H9 (cell line): ENCODE measurements around the gene ATP4A. TPM values are rescaled to one million over a fixed set of nuclear protein-coding genes. Genes with fewer than 3 reads are reported as not detected.
"Not testable (repeated sequence)": the region's sequence is repeated elsewhere in the genome, so short reads cannot be mapped to it uniquely, and the experiment has no call there.

Experiments
- DNase-seq: peaks from one replicate; pipeline ENCODE4 v3.0.0-alpha.2; 2017
- H2AFZ ChIP-seq: one replicate; pipeline ENCODE4 v1.6.1; 2013; ENCODE audit warnings: mild to moderate bottlenecking, low read length, control low read depth, moderate library complexity
- H2AK5ac ChIP-seq: 2 replicates; pipeline ENCODE4 v1.6.1; 2013; ENCODE audit warnings: low read length, control low read depth, mixed read lengths; ENCODE audit not compliant: insufficient read length
- H2BK120ac ChIP-seq: one replicate; pipeline ENCODE4 v1.6.1; 2013; ENCODE audit warnings: low read depth, mild to moderate bottlenecking, low read length, control low read depth, inconsistent platforms; ENCODE audit not compliant: poor library complexity, severe bottlenecking
- H2BK12ac ChIP-seq: 2 replicates; pipeline ENCODE4 v1.6.1; 2013; ENCODE audit warnings: low read length, control low read depth, mixed read lengths, low read depth; ENCODE audit not compliant: insufficient read length
- H2BK15ac ChIP-seq: 2 replicates; pipeline ENCODE4 v1.6.1; 2013; ENCODE audit warnings: low read depth, low read length, control low read depth
- H2BK20ac ChIP-seq: one replicate; pipeline ENCODE4 v1.6.1; 2013; ENCODE audit warnings: low read depth, mild to moderate bottlenecking, low read length, control low read depth, inconsistent platforms; ENCODE audit not compliant: poor library complexity, severe bottlenecking
- H2BK5ac ChIP-seq: 2 replicates; pipeline ENCODE4 v1.6.1; 2013; ENCODE audit warnings: low read length, control low read depth, mixed read lengths; ENCODE audit not compliant: insufficient read length
- H3K14ac ChIP-seq: 2 replicates; pipeline ENCODE4 v1.6.1; 2013; ENCODE audit warnings: low read length, control low read depth; ENCODE audit not compliant: insufficient read depth
- H3K18ac ChIP-seq: 2 replicates; pipeline ENCODE4 v1.6.1; 2013; ENCODE audit warnings: low read depth, mild to moderate bottlenecking, mixed read lengths, low read length, control low read depth; ENCODE audit not compliant: insufficient read length
- H3K23ac ChIP-seq: 2 replicates; pipeline ENCODE4 v1.6.1; 2013; ENCODE audit warnings: low read length, control low read depth, mixed read lengths, low read depth; ENCODE audit not compliant: insufficient read length
- H3K23me2 ChIP-seq: 2 replicates; pipeline ENCODE4 v1.6.1; 2013; ENCODE audit warnings: low read depth, mild to moderate bottlenecking, mixed read lengths, low read length, control low read depth; ENCODE audit not compliant: insufficient read length, poor library complexity, severe bottlenecking
- H3K27ac ChIP-seq: 2 replicates; pipeline ENCODE4 v1.5.1; 2013; ENCODE audit warnings: low read length, control low read depth, mixed read lengths, low read depth; ENCODE audit not compliant: insufficient read length
- H3K27me3 ChIP-seq: 2 replicates; pipeline ENCODE4 v1.6.1; 2013; ENCODE audit warnings: low read length, control low read depth, inconsistent platforms; ENCODE audit not compliant: insufficient read depth
- H3K4ac ChIP-seq: 2 replicates; pipeline ENCODE4 v1.6.1; 2013; ENCODE audit warnings: low read depth, mild to moderate bottlenecking, control low read depth, inconsistent platforms, low read length, moderate library complexity
- H3K4me1 ChIP-seq: 2 replicates; pipeline ENCODE4 v1.6.1; 2013; ENCODE audit warnings: low read length, control low read depth, inconsistent platforms; ENCODE audit not compliant: insufficient read depth
- H3K4me2 ChIP-seq: 2 replicates; pipeline ENCODE4 v1.6.1; 2013; ENCODE audit warnings: low read length, control low read depth, mixed read lengths; ENCODE audit not compliant: insufficient read length, insufficient read depth
- H3K56ac ChIP-seq: 2 replicates; pipeline ENCODE4 v1.6.1; 2013; ENCODE audit warnings: low read depth, mild to moderate bottlenecking, mixed read lengths, low read length, control low read depth; ENCODE audit not compliant: insufficient read length
- H3K79me1 ChIP-seq: 2 replicates; pipeline ENCODE4 v1.6.1; 2013; ENCODE audit warnings: low read depth, mild to moderate bottlenecking, moderate library complexity, low read length, control low read depth, inconsistent platforms; ENCODE audit not compliant: insufficient read depth, poor library complexity, severe bottlenecking
- H3K79me2 ChIP-seq: 2 replicates; pipeline ENCODE4 v1.6.1; 2013; ENCODE audit warnings: low read length, control low read depth, inconsistent platforms; ENCODE audit not compliant: insufficient read depth
- H3K9ac ChIP-seq: 2 replicates; pipeline ENCODE4 v1.6.1; 2013; ENCODE audit warnings: low read length, control low read depth, mixed read lengths; ENCODE audit not compliant: insufficient read length; ENCODE audit errors: extremely low read depth
- H3K9me3 ChIP-seq: one replicate; pipeline ENCODE4 v1.6.1; 2013; ENCODE audit warnings: low read depth, low read length, inconsistent platforms; ENCODE audit not compliant: control insufficient read depth
- H3T11ph ChIP-seq: one replicate; pipeline ENCODE4 v1.6.1; 2013; ENCODE audit warnings: mild to moderate bottlenecking, low read length, control low read depth, inconsistent platforms
- H4K20me1 ChIP-seq: one replicate; pipeline ENCODE4 v1.6.1; 2013; ENCODE audit not compliant: control insufficient read depth, insufficient read length, insufficient read depth
- H4K5ac ChIP-seq: 2 replicates; pipeline ENCODE4 v1.6.1; 2013; ENCODE audit warnings: low read depth, mild to moderate bottlenecking, mixed read lengths, low read length, control low read depth; ENCODE audit not compliant: insufficient read length
- H4K8ac ChIP-seq: replicated peaks from 2 replicates; pipeline ENCODE4 v1.6.1; 2013; ENCODE audit warnings: low read length, control low read depth, mixed read lengths, low read depth; ENCODE audit not compliant: insufficient read length
- H4K91ac ChIP-seq: 2 replicates; pipeline ENCODE4 v1.6.1; 2013; ENCODE audit warnings: low read depth, mild to moderate bottlenecking, moderate library complexity, mixed read lengths, low read length, control low read depth; ENCODE audit not compliant: insufficient read length
- H3K27ac Mint-ChIP-seq, 3 experiments: 2 replicates in 2 of 3; 3 replicates in 1 of 3; pipeline ENCODE4 v1.8.0; 2020 to 2021; ENCODE audit warnings: mixed read lengths in 3 of 3, mild to moderate bottlenecking in 1 of 3, moderate library complexity in 1 of 3
- H3K27me3 Mint-ChIP-seq: 2 replicates; pipeline ENCODE4 v1.8.0; 2021; ENCODE audit warnings: low read depth, mild to moderate bottlenecking, moderate library complexity, mixed read lengths
- H3K36me3 Mint-ChIP-seq, 3 experiments: 2 replicates in 2 of 3; 3 replicates in 1 of 3; pipeline ENCODE4 v1.8.0; 2020 to 2021; ENCODE audit warnings: low read depth in 3 of 3, mixed read lengths in 3 of 3; ENCODE audit not compliant: insufficient read depth in 1 of 3
- H3K4me1 Mint-ChIP-seq, 2 experiments: 2 replicates each; pipeline ENCODE4 v1.8.0; 2020; ENCODE audit warnings: mixed read lengths in 2 of 2
- H3K4me3 Mint-ChIP-seq, 2 experiments: 2 replicates in 1 of 2; 3 replicates in 1 of 2; pipeline ENCODE4 v1.8.0; 2020 to 2021; ENCODE audit warnings: mild to moderate bottlenecking in 2 of 2, mixed read lengths in 2 of 2, moderate library complexity in 1 of 2
- H3K9me3 Mint-ChIP-seq, 2 experiments: 2 replicates in 1 of 2; 3 replicates in 1 of 2; pipeline ENCODE4 v1.8.0; 2020; ENCODE audit warnings: mild to moderate bottlenecking in 2 of 2, mixed read lengths in 2 of 2, moderate library complexity in 1 of 2
- CTCF ChIP-seq: fragments of 200-600 bp; sonication (generic); conservative IDR thresholded peaks from 3 replicates; pipeline ENCODE4 v1.8.0; 2021; ENCODE audit warnings: antibody characterized with exemption, mild to moderate bottlenecking
- WGBS: extraction: QIAGEN DNeasy Blood & Tissue Kit; methylation state at CpG from one replicate; pipeline ENCODE4 v1.1.7; 2013; ENCODE audit warnings: missing lambda C conversion rate, low lambda C conversion rate, mixed read lengths; ENCODE audit not compliant: insufficient read length; ENCODE audit errors: extremely low coverage; 5-methylcytosine and 5-hydroxymethylcytosine counted together
- total RNA-seq: library from RNA; stranded (reverse); gene quantifications from 2 replicates; pipeline ENCODE4 v1.2.1, GENCODE V29; 2021

Gene ATP4A
- total RNA-seq, 1 experiment from 2014 or later: 0.24 TPM

DNA sequence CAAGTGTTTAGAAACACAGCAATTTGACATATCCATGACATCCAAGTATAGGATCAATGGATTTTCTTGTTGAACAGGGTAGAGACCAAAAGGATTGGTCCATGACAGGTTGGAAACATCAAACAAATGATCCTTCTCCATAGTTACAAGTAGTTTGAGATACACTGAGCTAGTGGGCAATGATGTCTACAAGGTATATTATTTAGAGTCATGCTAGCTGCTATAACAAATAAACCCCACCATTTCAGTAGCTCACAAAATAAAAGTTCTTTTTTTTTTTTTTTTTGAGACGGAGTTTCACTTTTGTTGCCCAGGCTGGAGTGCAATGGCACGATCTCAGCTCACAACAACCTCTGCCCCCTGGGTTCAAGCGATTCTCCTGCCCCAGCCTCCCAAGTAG lies 44.2 kb upstream of the ATP4A start:
- Histone ChIP-seq H3K79me1 (no peaks in the 10 kb centered on the region), H3K23ac (no peak overlapping the region)
- WGBS: no CpG with 5 or more reads among the region's 3 CpGs

GRCh38 chr19:35607170-35607569 lies 43.7 kb upstream of the ATP4A start:
- not testable (repeated sequence) for H3K36me3 Mint-ChIP-seq, H2BK5ac ChIP-seq, H3K27ac Mint-ChIP-seq, H3K23ac ChIP-seq, H3K4me3 Mint-ChIP-seq, H2BK12ac ChIP-seq, H3K4ac ChIP-seq, H3K27me3 ChIP-seq, H3K14ac ChIP-seq, H3K4me1 Mint-ChIP-seq, H3T11ph ChIP-seq, H3K4me2 ChIP-seq, H3K18ac ChIP-seq, H3K56ac ChIP-seq, H2AFZ ChIP-seq, H4K8ac ChIP-seq, H2BK20ac ChIP-seq, H2BK120ac ChIP-seq, H3K23me2 ChIP-seq, H3K9ac ChIP-seq, H4K20me1 ChIP-seq, H4K91ac ChIP-seq, DNase-seq, H3K27ac ChIP-seq, H4K5ac ChIP-seq, H3K79me2 ChIP-seq, H3K79me1 ChIP-seq, H2BK15ac ChIP-seq, H3K4me1 ChIP-seq, H2AK5ac ChIP-seq
- Mint-ChIP-seq H3K27me3 (peaks cover 25% of the 10 kb centered on the region), H3K9me3 (peaks cover 28 to 36% of the 10 kb centered on the region in 2 experiments)
- WGBS: no CpG with 5 or more reads among the region's 8 CpGs
- peaks cover 12% of the 10 kb centered on the region for H3K9me3 ChIP-seq

More for the DNA sequence above, 44.2 kb upstream of the ATP4A start:
- no peaks in the 10 kb centered on the region for H3K79me2 ChIP-seq
- H3K18ac ChIP-seq: no peak overlapping the region
- H3K4ac ChIP-seq: no peak overlapping the region
- Mint-ChIP-seq H3K4me3 (no peak overlapping the region), H3K9me3 (peaks cover 28 to 36% of the 10 kb centered on the region in 2 experiments), H3K4me1 (peaks cover 5% of the 10 kb centered on the region in 2 experiments), H3K27ac (no peak overlapping the region), H3K36me3 (peaks cover 4 to 7% (median 5%) of the 10 kb centered on the region in 3 experiments; a peak in 5 of 7 replicates), H3K27me3 (peaks cover 25% of the 10 kb centered on the region)
- H3K4me1 ChIP-seq: no peaks in the 10 kb centered on the region
- H2AFZ ChIP-seq: no peak overlapping the region
- no peak overlapping the region for H4K5ac ChIP-seq
- no peak overlapping the region for H3K56ac ChIP-seq
- no peak overlapping the region for H2BK120ac ChIP-seq
- no peak overlapping the region for H2BK5ac ChIP-seq
- H3K9ac ChIP-seq: no peak overlapping the region
- H4K20me1 ChIP-seq: no peaks in the 10 kb centered on the region
- peaks cover 12% of the 10 kb centered on the region for H3K9me3 ChIP-seq
- no peak for DNase-seq
- no peak overlapping the region for H2BK12ac ChIP-seq
- no peak overlapping the region for H4K8ac ChIP-seq
- H2BK20ac ChIP-seq: no peak overlapping the region
- no peak overlapping the region for H3K4me2 ChIP-seq
- H3K27ac ChIP-seq: no peak overlapping the region
- H2AK5ac ChIP-seq: no peak overlapping the region
- no peak for TF ChIP-seq CTCF
- no peak overlapping the region for H3K14ac ChIP-seq
- no peak overlapping the region for H2BK15ac ChIP-seq
- no peaks in the 10 kb centered on the region for H3K27me3 ChIP-seq
- H3T11ph ChIP-seq: no peak overlapping the region
- no peaks in the 10 kb centered on the region for H3K23me2 ChIP-seq
- H4K91ac ChIP-seq: no peak overlapping the region
